CD4-positive, alpha-beta T cell treated with Interleukin-4 for 4 hours (primary cell): ENCODE results near the gene WDFY4.

Experiments used
- DNase-seq: peaks from one replicate; pipeline ENCODE4 v3.0.0-alpha.2; 2020

WDFY4 gene

DNA sequence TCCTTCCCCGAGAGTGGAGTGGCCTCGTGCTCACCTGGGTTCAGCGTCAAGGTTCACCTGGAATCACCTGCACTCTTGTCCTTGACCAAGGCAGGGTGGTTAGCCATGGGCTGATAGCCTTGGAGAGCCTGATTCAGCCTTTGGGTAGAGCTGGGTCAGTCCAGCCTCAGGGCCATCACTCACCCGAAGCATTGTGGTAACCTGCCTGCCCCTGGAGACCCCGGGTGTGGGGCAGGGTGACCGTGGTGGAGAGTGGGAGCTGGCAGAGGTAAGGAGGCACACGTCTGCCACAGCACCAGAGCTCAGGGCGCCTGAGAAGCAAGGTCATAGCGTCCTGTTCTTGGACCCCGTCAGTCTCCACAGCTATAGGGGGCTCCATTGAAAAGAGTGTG lies 27.8 kb upstream of the WDFY4 start:
- DNase-seq, result no peak

DNA sequence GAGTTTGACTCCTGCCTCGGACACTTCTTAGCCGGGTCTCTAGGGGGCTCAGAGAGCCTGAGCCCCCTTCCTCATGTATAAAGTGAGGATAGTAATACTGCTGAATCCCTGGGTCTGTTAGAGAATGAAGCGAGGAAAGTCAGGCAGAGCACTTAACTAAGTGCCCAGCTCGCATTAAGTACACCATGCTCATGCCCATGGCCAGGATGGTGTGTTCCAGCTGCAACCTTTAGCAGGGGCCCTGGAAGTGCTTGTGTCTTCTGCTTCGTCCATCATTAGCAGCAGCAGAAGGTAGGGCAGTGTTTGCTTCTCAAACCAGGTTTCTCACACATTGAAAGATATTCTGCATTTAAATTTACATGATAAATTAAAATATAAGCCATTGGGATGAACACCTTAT lies 27.3 kb upstream of the WDFY4 start:
- DNase-seq, result no peak

DNA sequence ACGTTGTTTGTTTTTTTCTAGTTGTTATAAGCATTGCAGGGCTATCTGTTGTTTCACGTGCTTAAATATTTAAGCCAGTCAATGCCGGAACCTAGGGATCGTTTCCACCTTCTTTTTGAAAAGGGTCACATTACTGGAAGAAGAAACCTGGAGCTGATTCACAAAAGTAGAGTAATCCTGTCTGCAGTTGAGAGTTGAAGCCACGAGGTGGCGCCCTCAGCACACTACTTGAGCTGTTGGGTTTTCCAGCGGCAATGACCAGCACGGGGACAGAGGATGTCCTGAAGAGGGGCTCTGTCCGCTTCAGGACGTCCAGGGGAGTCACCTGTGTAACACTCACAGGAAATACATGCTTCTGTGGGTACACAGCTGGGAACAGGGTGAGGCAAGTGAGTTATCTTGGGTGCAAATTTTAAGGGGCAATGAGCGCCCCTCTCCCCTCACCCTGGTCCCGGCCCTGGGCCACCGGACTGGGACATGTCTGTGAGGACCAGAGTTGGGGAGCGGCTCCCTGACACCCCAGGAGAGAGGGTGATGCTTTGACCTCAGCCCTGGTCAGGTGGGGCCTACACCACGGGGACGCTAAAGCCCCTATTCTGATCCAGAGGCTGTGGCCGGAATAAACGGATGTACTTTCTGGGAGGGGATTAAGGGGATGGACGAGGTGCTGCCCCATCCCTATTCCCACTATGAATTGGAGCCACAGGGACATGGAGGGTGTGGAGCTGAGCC lies 26.3 kb upstream of the WDFY4 start:
- DNase-seq, result peak; percentile 54

DNA sequence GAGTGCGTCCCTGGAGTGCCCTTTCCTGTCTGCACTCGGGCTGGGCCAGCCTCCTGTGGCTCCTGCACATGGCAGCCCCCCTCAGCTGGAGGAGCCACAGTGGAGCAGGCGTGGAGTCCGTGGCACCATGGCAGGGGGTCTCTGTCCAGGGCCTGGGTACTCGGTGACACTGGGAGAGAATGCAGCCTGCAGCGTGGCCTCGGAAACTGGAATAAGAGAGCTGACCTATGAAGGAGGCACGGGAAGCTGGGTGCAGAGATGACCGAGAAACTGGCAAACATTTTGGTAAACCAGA lies 25.8 kb upstream of the WDFY4 start:
- no peak for DNase-seq

DNA sequence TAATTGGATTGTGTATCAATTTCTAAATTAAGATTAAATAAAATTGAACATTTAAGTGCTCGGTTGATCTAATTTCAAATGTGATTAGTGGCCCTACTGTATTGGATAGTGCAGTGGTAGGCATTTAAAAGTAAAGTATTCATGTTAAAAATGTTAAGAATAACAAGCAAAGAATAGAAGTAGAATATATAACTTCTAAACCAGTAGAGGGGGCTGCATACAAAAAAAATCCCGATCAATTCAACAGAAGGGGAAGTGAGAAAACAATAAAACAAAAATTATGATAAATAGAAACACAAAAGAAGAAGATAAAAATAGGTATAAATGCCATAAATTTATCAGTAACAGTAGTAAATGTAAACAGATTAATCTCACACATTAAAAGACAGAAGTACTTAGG lies 24.9 kb upstream of the WDFY4 start:
- no peak for DNase-seq

DNA sequence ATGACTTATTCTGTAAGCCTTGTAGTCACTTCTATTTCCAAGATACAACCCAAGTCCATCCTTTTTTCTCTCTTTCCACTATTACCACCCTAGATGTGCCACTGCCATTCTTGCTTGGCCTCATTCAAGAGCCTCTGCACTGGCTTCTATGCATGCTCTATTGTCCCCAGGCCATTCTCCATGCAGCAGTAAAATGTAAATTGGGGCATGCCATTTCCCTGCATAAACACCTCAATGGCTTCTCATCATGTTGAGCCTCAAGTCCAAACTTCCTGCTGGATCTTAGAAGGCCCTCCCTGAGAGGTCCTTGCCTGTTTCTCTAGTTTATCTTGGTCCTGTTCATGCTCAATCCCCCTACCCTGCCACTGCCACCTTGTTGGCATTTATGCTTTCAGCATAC lies 23.2 kb upstream of the WDFY4 start:
- no peak for DNase-seq

DNA sequence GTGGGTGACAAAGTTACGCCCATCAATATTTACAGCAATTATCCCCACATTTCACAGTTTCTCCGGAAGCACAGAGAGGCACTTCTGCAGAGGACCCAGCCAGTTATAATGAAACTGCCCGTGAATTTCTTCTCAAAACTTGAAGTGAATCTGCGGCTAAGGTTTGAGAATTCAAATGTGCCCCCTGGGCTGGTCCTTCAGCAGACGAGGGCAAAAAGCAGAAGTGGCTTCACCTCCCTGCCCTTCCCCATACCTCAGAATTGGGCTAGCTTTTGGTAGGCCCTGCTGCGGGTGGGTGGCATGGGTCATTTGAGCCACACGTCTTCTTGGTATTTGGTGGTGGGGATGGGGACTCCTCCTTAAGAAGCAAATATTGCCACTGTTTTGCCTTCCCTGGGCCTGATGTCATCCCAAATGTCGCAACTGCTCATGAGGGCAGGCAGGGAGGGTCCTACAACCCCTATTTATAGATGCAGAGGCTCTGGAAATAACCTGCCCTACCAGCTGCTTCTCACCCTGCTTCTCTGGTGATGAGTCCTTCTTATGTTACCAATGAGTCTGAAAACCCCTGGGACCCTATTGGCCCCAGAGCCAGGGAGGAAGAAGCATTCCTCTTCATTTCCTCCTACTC lies 16.6 kb upstream of the WDFY4 start:
- peak; percentile 8 for DNase-seq

DNA sequence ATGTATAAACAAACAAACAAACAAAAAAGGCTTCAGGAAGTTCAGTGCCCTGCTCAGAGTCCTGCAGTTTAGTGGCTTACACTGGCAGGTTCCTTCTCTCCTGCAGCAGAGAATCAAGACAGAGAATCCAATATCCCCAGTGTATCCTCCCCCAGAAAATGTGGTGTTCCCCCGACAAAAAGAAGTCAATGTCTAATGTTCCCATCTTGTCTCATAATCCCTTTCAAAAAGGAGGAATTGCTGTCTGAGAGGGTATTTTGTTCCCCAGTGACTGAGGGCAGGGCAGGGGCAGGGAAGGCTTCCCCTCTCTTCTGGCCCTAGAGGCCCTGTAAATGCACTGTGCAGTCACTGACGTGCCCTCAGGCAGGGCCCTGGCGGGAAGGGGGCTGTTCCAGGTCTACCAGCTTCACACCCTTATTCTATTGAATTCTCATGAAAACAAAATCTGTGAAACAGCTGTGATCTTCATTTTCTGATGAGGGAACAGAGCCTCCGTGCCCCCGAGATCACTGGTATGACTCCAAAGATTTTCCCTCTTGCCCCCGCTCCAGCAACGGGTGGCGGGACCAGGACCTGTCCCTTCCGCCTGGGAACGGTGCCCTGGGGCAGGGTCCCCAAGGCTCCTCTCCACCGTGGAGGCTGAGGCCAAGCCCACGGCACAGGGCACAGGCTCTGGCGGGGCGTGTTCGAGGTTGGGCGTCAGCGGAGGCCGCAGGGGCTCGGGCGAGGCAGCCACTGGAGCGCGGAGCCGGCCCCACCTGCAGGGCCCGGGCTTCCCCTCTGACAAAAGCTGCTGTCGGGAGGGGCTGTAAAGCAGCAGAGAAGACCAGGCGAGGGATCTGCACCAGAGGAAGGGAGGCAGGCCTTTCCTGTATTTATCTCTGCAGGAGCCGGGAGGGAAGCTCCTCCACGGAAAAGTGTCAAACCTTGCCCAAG lies 13.4 kb upstream of the WDFY4 start:
- DNase-seq, result no peak

DNA sequence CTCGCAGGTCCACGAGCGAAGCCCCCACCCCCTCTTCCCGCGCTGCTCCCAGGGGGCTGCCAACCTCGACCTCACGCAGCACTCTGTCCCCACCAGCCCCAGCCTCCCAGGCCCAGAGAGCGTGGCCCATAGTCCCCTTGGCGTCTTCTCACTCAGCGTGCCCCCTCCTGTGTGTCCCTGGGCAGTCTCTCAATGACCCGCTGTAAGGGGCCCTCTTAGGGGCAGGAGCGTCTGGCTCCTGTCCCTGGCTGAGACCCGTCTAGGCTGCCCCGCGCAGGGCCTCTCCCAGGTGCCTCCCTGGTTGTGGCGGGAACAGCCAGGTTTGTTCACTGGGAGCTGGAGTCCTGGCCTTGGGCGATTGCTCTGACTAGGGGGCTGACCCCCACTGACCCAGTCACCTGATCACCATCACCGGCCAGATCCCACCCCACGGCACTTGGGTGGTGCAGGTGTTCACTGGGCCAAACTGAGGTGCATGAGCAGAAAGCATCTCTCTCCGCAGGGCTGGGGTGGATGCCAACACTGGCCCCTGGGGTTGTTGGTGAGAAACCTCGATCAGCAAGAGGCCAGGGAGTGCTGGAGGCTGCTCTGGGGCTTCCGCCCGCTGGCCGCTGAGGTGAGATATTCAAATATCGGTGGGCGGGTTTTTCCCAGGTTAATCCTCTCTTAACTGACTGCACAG lies 12.6 kb upstream of the WDFY4 start:
- DNase-seq, result no peak

DNA sequence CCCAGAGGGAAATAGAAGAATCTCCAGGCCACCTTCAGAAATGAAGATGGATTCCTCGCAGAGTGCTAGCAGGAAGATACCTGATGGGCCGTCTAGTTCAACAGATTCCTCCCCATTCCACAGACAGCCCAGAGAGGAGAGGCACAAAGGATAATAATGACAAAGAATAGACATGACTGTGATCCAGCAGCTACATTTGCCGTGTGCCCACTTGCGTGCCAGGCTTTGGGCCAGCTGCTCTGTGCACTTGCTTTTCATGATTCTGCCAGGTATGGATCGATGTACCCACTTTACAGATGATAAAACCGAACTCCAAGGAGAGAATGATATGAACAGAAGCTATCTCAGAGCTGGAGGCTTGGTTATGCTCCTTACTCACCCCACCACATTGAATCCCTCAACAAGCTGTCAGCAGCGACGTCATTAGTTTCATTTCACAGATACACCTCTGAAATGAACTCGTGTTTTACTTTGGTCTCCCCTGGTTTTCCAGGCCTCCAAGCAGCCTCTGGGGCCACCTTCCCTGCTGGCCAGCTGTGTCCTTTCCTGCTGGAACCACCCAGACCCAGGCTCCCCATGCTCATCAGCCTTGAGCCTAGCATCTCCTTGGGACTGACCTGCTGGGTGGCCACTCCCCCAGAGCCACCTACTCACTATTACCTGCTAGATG lies 11.9 kb upstream of the WDFY4 start:
- no peak for DNase-seq

DNA sequence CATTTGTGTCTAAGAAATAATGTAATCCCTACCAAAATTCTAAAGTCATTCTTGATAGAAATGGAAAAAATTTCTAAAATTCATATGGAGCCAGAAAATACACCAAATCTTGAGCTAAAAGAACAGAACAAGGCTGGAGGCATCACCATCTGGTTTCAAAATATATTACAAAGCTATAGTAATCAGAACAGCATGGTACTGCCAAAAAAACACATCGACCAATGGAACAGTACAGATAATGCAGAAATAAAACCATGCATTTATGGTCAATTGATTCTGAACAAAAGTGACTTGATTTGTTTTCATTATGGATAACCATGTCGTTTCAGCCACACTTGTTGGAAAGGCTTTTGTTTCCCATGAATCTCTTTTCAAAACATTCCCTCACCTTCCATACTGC lies 7.0 kb upstream of the WDFY4 start:
- no peak for DNase-seq

DNA sequence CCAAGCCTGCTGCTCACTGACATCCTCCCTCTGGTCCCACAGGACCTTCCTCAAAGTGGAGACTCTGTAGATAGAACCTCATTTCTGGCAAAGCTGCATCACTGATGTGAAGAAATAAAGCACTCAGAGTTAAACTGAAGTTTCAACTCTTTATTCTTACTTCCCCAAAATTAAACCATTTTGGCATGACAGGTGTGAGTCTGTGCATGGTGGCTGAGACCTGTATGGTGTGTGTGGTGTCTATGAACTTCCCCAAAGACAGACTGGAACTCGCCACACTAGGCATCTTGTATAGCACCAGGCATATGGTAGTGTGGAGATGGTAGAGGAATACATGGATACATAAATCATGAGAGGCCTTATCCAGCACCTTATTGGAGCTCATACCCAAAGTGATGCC lies 6.6 kb upstream of the WDFY4 start:
- DNase-seq, result no peak

DNA sequence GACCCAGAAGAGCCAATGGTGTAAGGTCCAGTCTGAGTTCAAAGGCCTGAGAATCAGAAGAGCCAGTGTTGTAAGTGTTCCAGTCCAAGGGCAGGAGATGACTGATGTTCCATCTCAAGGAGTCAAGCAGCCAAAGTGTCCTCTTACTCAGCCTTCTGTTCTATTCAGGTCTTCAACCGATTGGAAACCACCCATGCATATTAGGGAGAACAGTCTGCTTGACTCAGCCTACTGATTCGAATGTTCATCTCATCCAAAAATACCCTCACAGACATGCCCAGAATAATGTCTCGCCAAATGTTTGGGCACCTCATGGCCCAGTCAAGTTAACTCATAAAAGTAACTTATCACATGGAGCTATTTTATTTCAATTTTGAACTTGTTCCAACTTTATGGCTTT lies 2.9 kb upstream of the WDFY4 start:
- no peak for DNase-seq

DNA sequence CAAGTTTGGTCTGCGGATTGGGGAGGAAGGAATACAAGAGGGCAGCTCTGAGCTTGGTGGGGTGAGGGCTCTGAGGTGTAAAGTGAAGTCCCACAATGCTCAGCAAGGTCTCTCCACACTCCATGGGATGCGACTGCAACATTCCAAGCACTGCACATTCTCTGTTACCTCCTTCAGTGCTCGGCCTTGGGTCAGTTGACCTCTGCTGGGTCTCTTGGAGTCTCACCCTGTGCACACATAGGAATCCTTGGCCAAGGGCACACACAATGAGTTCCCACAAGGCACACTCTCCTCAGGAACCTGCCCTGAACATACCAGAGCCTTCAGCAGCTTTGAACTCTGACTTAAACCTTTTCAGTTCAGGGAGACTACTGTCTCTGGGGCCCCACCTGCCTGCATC lies 2.4 kb upstream of the WDFY4 start:
- no peak for DNase-seq

DNA sequence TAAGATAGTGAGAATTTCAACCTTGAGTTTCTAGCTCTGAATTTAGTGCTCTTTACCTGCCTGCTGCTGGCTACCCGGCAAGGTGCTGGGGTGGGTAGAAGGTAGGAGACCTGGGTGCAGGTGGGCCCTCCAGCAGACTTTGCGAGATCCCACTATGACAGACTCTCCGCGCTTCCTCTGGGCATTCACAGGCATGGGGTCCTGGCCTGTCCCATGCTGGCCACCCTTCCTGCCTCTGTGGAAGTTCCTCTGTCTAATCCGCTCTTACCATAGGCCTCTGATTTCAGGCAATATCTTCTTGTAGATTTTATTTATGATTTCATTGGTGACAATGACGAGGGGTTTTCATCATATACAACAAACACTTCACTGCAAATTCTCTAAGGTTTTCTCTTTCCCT lies 1.2 kb upstream of the WDFY4 start:
- DNase-seq, result no peak

DNA sequence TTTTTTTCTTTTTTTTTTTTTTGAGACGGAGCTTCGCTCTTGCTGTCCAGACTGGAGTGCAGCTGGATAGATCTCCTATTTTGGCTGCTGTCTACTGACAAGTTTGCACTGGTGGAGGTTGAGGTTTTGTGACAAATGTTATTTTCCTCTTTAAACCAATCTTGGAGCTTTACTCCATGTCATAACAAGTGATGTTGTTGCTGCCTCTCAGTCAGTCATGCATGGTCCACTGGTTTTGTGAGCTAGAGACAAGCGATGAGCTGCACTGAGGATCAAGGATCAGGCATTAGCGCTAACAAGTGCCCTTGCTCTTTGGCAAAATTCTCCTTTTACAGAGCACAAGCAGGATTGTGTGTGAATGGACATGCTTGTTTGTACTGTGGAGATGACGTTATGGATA lies 805 bp upstream of the WDFY4 start:
- DNase-seq, result no peak

DNA sequence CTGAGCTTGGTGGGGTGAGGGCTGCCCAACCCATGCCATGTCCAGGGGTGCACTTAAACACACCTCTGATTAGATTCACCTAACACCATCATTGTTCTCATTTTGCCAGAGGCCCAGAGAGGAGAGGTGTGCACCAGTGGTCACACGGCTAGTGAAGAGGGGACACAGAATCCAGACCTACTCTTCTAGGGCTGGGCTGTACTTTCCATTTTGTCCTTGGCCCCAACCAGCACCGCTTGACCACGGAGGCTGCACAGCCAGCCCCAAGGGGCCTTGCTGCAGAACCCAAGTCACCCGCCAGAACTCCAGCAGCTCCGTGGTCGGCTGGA lies 246 bp upstream of the WDFY4 start:
- no peak for DNase-seq

DNA sequence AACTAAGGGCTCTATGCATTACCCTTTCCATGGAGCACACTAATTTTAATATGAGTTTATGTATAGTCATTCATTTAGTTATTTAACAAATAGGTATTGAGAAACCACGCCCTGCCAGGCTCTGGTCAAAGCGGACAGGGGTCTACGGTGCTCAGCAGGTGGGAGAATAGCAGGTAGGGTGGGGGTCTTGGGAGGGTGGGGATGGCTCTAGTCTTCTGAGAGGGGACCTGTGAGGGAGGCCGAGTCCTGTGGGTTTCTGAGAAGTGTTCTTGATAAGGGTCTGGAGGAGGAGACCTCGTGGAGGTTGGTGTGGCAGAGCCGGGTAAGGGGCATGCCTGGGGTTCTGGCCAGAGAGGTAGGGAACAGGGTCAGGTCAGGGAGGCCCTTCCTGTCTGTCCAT lies 1.1 kb downstream of the WDFY4 start:
- no peak for DNase-seq

DNA sequence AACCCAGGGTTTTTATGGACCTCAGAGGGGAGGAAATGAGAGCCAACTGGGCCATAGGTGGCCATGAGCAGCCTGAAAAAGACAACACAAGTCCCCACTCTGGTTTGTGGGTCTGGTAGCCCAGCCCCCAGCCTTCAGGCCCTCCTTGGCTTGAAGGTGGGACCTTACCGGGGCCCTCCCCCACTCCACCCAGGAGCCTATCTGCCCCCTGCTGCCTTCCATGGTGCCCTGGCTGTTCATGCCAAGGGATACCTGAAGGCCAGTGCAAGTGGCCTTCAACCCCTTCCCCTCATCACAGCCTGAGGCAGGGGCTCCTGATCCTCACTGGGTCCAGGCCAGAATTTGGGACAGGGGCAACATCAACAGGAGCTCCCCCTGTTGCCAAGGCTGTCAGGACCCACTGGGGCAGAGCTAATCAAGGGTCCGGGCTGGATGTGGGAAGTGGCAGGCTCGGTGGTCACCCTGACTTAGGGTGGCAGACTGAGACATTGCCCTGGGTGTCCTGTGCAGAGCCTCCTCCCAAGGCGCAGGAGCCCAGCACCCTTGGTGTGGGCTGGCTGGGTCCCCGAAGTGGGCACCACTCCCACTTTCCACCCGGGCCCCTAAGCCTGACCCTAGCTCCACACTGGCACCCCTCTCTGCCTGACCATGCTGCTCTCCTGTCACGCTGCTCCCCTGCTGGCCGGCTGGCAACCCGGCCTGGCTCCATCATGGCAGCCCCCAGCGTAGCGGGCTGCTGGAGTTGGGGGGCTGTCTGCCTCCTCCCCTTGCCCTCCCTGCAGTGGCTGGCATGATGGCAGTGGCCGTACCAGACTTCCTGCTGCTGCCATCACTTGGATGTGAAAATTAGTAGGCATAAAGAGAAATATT lies 6.4 kb downstream of the WDFY4 start:
- DNase-seq, result no peak

DNA sequence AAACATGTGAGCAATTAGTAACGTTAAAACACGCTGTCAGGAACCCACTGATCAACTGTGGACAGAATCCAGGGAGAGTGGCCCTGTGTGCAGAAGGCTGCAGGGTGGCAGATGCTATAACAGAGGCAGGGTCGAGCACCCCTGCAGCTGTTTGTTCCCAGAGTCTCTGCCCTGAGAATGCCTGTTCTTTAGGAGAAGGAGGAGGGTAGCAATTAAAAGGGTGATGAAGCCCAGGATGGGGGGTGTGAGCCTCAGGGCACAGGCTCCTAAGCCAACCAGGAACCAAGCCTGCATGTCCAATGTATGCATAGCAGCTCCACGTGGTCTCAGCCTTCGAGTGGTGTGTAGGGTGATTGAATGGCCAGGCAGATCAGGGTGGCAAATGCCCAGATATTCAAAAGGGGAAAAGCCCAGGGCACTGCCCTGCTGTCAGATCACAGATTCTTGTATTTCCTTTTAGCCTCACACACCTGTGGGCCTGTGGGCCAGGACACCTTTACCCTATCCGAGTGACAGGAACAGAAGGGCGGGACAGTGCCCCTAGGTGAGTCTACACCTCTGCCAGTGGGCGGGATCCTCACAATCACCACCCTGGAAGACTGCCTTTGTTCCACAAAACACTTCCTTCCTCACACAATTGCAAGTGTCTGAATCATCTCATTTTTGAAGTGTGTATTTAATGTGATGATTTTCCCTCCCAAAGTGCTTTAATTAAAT lies 7.3 kb downstream of the WDFY4 start:
- DNase-seq, result no peak

DNA sequence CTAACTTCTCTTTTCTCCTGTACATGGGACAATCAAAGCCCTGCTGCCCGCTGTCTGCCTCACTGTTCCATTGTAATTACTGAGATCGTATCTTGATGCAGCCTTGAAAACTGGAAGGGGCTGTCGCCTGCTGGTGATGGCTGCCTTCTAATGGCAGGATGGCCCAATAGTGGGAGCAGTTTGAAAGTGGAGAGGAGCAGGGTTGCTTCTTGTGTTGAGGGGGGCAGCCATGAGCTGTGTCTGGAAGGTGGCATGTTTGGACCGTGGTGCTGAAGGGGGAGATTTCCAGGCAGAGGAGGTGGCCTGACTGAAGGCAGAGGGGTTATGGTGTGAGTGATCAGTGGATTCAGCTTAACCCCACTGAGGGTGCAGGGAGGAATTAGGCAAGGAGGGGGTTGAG lies 8.1 kb downstream of the WDFY4 start:
- DNase-seq, result no peak

DNA sequence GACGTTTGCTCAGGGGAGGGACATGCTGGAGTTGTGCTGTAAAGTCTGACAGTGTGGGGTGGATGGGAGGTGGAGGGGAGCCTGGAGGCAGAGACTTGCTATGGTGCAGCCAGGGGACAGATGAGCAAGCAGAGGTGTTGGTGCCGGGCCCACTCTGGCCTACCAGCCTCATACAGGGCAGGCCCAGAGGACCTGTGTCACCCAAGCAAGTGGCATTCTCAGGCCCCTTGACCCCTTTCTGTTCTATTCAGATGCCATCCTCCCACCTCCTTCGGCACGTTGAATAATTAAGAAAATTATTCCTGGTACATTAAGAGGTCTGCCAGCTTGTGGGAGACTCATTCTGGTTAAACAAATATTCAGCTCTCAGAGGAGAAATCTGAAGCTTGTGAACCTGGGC lies 8.5 kb downstream of the WDFY4 start:
- DNase-seq, result no peak
